DND-41 (cell line): ENCODE results near the gene IQSEC2.

Experiments used
- ATAC-seq: fragments of 200-7000 bp; cut with Tn5 transposase; 3 replicates; pipeline ENCODE4 v1.9.1; 2021; ENCODE audit warnings: low read depth; ENCODE audit not compliant: insufficient read depth
- DNase-seq: peaks from one replicate; pipeline ENCODE4 v3.0.0-alpha.2; 2020
- H2AFZ ChIP-seq: 2 replicates; pipeline ENCODE4 v1.6.0; 2012; ENCODE audit warnings: low read depth, low read length
- H3K27ac ChIP-seq: 2 replicates; pipeline ENCODE4 v1.5.1; 2012; ENCODE audit warnings: low read length, inconsistent platforms
- H3K27me3 ChIP-seq: fragments of 200-600 bp; sonication (generic); 2 replicates; pipeline ENCODE4 v1.6.0; 2012; ENCODE audit warnings: low read length, mild to moderate bottlenecking, inconsistent platforms; ENCODE audit not compliant: insufficient read depth, poor library complexity
- H3K36me3 ChIP-seq: 2 replicates; pipeline ENCODE4 v1.5.1; 2012; ENCODE audit warnings: low read length, inconsistent platforms; ENCODE audit not compliant: insufficient read depth
- H3K4me1 ChIP-seq: 2 replicates; pipeline ENCODE4 v1.5.1; 2012; ENCODE audit warnings: mild to moderate bottlenecking, low read length; ENCODE audit not compliant: insufficient read depth
- H3K4me2 ChIP-seq: 2 replicates; pipeline ENCODE4 v1.6.0; 2012; ENCODE audit warnings: mild to moderate bottlenecking, moderate library complexity, low read length, inconsistent platforms; ENCODE audit not compliant: insufficient read depth
- H3K4me3 ChIP-seq, 2 experiments: fragments of 200-600 bp in 1 of 2; shearing (Covaris generic) in 1 of 2; 2 replicates each; pipeline ENCODE4 v1.5.1; 2012 to 2016; ENCODE audit warnings: inconsistent platforms in 2 of 2, low read length in 2 of 2, mild to moderate bottlenecking in 2 of 2, low read depth in 1 of 2, moderate library complexity in 1 of 2
- H3K79me2 ChIP-seq: 2 replicates; pipeline ENCODE4 v1.6.0; 2012; ENCODE audit warnings: low read length, inconsistent platforms; ENCODE audit not compliant: insufficient read depth
- H3K9ac ChIP-seq: 2 replicates; pipeline ENCODE4 v1.6.0; 2012; ENCODE audit warnings: low read depth, mild to moderate bottlenecking, inconsistent platforms, low read length, moderate library complexity
- H3K9me3 ChIP-seq: 2 replicates; pipeline ENCODE4 v1.5.1; 2012; ENCODE audit warnings: low read length, moderate library complexity, mild to moderate bottlenecking, inconsistent platforms; ENCODE audit not compliant: insufficient read depth, severe bottlenecking
- H4K20me1 ChIP-seq: 2 replicates; pipeline ENCODE4 v1.6.0; 2012; ENCODE audit warnings: low read length; ENCODE audit not compliant: insufficient read depth
- EZH2 ChIP-seq: IDR thresholded peaks from 3 replicates; pipeline ENCODE4 v1.6.1; 2012; ENCODE audit warnings: borderline replicate concordance, low read depth, mild to moderate bottlenecking, moderate library complexity, low read length, inconsistent platforms; ENCODE audit not compliant: severe bottlenecking
- TF ChIP-seq, protein P1 (sequence below): IDR thresholded peaks from 2 replicates; pipeline ENCODE4 v1.5.1; 2012; ENCODE audit warnings: borderline replicate concordance, low read length, moderate library complexity, mild to moderate bottlenecking; ENCODE audit not compliant: poor library complexity, severe bottlenecking; ENCODE audit errors: extremely low read depth

Gene IQSEC2

GRCh38 chrX:53303195-53303594 is 21.8 kb upstream of the IQSEC2 start:
- Histone ChIP-seq H3K4me2 (no peak overlapping the region), H3K36me3 (no peaks in the 10 kb centered on the region), H3K27ac (no peak overlapping the region), H4K20me1 (no peaks in the 10 kb centered on the region), H3K79me2 (no peaks in the 10 kb centered on the region), H2AFZ (no peak overlapping the region), H3K4me1 (no peaks in the 10 kb centered on the region), H3K4me3 (no peak overlapping the region), H3K27me3 (no peaks in the 10 kb centered on the region), H3K9ac (no peak overlapping the region), H3K9me3 (no peaks in the 10 kb centered on the region)
- ATAC-seq = no peak
- no peak for DNase-seq
- TF ChIP-seq, protein P1, sequence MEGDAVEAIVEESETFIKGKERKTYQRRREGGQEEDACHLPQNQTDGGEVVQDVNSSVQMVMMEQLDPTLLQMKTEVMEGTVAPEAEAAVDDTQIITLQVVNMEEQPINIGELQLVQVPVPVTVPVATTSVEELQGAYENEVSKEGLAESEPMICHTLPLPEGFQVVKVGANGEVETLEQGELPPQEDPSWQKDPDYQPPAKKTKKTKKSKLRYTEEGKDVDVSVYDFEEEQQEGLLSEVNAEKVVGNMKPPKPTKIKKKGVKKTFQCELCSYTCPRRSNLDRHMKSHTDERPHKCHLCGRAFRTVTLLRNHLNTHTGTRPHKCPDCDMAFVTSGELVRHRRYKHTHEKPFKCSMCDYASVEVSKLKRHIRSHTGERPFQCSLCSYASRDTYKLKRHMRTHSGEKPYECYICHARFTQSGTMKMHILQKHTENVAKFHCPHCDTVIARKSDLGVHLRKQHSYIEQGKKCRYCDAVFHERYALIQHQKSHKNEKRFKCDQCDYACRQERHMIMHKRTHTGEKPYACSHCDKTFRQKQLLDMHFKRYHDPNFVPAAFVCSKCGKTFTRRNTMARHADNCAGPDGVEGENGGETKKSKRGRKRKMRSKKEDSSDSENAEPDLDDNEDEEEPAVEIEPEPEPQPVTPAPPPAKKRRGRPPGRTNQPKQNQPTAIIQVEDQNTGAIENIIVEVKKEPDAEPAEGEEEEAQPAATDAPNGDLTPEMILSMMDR = no peak
- TF ChIP-seq EZH2 = no peak

- Histone ChIP-seq H3K4me2 (no peak overlapping the region), H2AFZ (no peak overlapping the region), H3K9me3 (no peaks in the 10 kb centered on the region), H3K79me2 (no peaks in the 10 kb centered on the region), H3K36me3 (no peaks in the 10 kb centered on the region), H3K4me1 (no peaks in the 10 kb centered on the region), H3K27me3 (no peaks in the 10 kb centered on the region), H3K27ac (no peak overlapping the region), H3K9ac (no peak overlapping the region), H4K20me1 (no peaks in the 10 kb centered on the region), H3K4me3 (no peak overlapping the region)
- ATAC-seq (no peak), DNase-seq (no peak)
- no peak for TF ChIP-seq EZH2
- TF ChIP-seq, protein P1 = no peak
Measured at GRCh38 chrX:53300157-53300556, 18.8 kb upstream of the IQSEC2 start.

DNA sequence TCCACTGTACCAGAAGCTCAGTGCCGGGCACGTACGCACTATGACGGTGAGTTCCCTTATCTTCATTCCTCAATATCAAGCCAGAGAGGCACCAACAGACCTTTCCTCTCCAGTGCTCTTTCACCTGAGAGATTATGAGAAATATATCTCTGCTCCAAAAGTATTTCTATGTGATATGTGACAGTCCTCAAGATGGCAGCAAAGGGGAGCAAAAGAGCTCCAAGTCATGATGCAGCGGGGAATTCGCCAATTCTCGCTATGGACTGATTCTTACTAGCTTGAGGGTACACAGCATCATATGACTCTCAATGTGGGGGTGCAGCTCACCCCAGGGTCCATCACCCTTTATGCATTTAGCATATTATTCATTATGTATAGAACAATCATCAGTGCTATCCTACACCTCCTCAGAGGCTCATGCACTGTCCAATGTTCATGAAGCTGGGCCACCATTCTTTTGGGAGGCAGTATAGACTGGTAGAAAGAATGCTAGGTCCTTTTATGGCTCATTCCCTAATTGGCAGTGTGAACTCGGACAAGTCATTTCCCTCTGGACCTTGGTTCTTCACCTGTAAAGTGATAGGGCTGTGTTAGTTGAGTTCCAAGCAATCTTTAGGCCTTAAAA is 12.8 kb upstream of the IQSEC2 start:
- Histone ChIP-seq H4K20me1 (no peaks in the 10 kb centered on the region), H3K9me3 (no peaks in the 10 kb centered on the region), H3K27me3 (no peaks in the 10 kb centered on the region), H3K79me2 (no peaks in the 10 kb centered on the region), H3K4me2 (no peak overlapping the region), H2AFZ (no peak overlapping the region), H3K4me1 (no peaks in the 10 kb centered on the region), H3K9ac (no peak overlapping the region), H3K36me3 (no peaks in the 10 kb centered on the region), H3K4me3 (no peak overlapping the region), H3K27ac (no peak overlapping the region)
- ATAC-seq (no peak), DNase-seq (no peak)
- TF ChIP-seq, protein P1 = peak; percentile 23
- TF ChIP-seq EZH2 = no peak

DNA sequence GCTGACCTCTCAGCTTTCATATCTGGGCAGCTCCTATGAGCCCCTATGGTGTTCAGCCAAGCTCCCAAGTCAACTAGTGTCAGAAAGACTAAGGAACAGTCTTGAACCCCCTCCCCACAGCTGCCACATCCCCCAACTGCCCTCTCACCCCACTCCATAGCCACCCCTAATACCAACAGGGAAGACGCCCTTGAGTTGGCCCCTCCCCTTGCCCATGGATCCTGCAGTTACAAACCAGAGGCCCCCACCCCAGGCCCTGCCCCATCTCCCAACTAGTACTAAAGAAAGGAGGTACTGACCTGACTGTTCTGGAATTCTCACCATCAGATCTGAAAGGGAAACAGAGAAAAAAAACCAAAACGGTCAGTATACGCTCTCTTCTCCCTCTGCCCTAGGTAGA is 10.2 kb upstream of the IQSEC2 start:
- Histone ChIP-seq H3K79me2 (no peaks in the 10 kb centered on the region), H3K9ac (no peak overlapping the region), H3K4me3 (no peak overlapping the region), H3K27me3 (no peaks in the 10 kb centered on the region), H2AFZ (no peak overlapping the region), H3K4me2 (no peak overlapping the region), H4K20me1 (no peaks in the 10 kb centered on the region), H3K4me1 (peaks cover 21% of the 10 kb centered on the region), H3K36me3 (no peaks in the 10 kb centered on the region), H3K9me3 (no peaks in the 10 kb centered on the region), H3K27ac (no peak overlapping the region)
- ATAC-seq = no peak
- no peak for TF ChIP-seq EZH2
- TF ChIP-seq, protein P1 = no peak
- no peak for DNase-seq
